SK-N-SH (cell line): ENCODE results near the gene EIF6.

Source experiments
- RFX5 ChIP-seq: IDR thresholded peaks from 2 replicates; pipeline ENCODE4 v1.6.1; 2012; ENCODE audit warnings: mild to moderate bottlenecking, improper control_type of control experiment, low read length
- TF ChIP-seq, protein P1 (sequence below): fragments of 200-600 bp; sonication (generic); IDR thresholded peaks from 2 replicates; pipeline ENCODE4 v1.6.1; 2017; ENCODE audit warnings: antibody characterized with exemption, mild to moderate bottlenecking, moderate library complexity

DNA sequence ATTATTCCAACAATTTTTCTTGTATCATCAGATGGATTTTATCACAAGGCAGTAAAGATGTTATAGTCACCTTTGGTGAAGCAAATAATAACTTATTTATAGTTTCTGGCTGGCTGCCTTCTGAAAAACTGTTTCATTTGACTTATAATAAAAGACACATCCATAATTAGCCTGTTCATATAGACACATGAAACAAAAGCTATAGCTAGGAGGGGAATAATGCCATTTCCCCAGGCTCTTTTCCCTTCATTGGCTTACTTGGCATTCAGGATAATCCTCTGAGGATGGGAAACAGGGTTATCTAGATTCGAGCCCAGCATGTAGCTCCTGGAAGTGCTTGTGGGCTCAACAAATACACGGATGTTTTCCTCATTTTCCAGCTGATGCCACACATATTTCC is 40.6 kb downstream of the EIF6 start:
- TF ChIP-seq, protein P1, sequence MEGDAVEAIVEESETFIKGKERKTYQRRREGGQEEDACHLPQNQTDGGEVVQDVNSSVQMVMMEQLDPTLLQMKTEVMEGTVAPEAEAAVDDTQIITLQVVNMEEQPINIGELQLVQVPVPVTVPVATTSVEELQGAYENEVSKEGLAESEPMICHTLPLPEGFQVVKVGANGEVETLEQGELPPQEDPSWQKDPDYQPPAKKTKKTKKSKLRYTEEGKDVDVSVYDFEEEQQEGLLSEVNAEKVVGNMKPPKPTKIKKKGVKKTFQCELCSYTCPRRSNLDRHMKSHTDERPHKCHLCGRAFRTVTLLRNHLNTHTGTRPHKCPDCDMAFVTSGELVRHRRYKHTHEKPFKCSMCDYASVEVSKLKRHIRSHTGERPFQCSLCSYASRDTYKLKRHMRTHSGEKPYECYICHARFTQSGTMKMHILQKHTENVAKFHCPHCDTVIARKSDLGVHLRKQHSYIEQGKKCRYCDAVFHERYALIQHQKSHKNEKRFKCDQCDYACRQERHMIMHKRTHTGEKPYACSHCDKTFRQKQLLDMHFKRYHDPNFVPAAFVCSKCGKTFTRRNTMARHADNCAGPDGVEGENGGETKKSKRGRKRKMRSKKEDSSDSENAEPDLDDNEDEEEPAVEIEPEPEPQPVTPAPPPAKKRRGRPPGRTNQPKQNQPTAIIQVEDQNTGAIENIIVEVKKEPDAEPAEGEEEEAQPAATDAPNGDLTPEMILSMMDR = no peak
- no peak for TF ChIP-seq RFX5
